ENCODE results near the gene CEP41.

DNA sequence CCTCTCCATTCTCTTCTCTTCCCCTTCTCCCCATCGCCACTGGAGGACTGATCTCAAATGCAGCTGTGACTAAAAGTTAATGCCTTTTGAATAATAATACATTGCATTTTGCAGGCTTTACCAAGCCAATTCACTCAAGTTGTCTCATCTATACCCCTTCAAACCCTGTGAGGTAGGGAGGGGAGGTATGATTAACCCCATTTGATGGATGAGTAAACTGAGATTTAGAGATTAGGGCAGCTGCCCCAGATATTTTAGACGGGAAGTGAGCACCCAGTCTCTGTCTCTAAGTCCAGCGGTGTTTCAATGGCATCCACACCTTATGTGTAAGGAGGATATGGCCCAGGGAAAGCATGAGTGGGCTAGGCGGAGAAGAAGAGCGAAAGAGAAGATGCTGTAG lies 95.1 kb downstream of the CEP41 start:
- TF ChIP-seq, protein P1, sequence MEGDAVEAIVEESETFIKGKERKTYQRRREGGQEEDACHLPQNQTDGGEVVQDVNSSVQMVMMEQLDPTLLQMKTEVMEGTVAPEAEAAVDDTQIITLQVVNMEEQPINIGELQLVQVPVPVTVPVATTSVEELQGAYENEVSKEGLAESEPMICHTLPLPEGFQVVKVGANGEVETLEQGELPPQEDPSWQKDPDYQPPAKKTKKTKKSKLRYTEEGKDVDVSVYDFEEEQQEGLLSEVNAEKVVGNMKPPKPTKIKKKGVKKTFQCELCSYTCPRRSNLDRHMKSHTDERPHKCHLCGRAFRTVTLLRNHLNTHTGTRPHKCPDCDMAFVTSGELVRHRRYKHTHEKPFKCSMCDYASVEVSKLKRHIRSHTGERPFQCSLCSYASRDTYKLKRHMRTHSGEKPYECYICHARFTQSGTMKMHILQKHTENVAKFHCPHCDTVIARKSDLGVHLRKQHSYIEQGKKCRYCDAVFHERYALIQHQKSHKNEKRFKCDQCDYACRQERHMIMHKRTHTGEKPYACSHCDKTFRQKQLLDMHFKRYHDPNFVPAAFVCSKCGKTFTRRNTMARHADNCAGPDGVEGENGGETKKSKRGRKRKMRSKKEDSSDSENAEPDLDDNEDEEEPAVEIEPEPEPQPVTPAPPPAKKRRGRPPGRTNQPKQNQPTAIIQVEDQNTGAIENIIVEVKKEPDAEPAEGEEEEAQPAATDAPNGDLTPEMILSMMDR (conservative IDR thresholded peaks at IDR 0.05): no peak
- TF ChIP-seq ZFX (IDR thresholded peaks at IDR 0.05): no peak
